H9 (cell line): ENCODE results near the gene C20orf202. TPM values are rescaled to one million over a fixed set of nuclear protein-coding genes. Genes with fewer than 3 reads are reported as not detected.

ENCODE experiments used
- DNase-seq: peaks from one replicate; pipeline ENCODE4 v3.0.0-alpha.2; 2017
- H2AFZ ChIP-seq: one replicate; pipeline ENCODE4 v1.6.1; 2013; ENCODE audit warnings: mild to moderate bottlenecking, low read length, control low read depth, moderate library complexity
- H2AK5ac ChIP-seq: 2 replicates; pipeline ENCODE4 v1.6.1; 2013; ENCODE audit warnings: low read length, control low read depth, mixed read lengths; ENCODE audit not compliant: insufficient read length
- H2BK120ac ChIP-seq: one replicate; pipeline ENCODE4 v1.6.1; 2013; ENCODE audit warnings: low read depth, mild to moderate bottlenecking, low read length, control low read depth, inconsistent platforms; ENCODE audit not compliant: poor library complexity, severe bottlenecking
- H2BK12ac ChIP-seq: 2 replicates; pipeline ENCODE4 v1.6.1; 2013; ENCODE audit warnings: low read length, control low read depth, mixed read lengths, low read depth; ENCODE audit not compliant: insufficient read length
- H2BK15ac ChIP-seq: 2 replicates; pipeline ENCODE4 v1.6.1; 2013; ENCODE audit warnings: low read depth, low read length, control low read depth
- H2BK20ac ChIP-seq: one replicate; pipeline ENCODE4 v1.6.1; 2013; ENCODE audit warnings: low read depth, mild to moderate bottlenecking, low read length, control low read depth, inconsistent platforms; ENCODE audit not compliant: poor library complexity, severe bottlenecking
- H2BK5ac ChIP-seq: 2 replicates; pipeline ENCODE4 v1.6.1; 2013; ENCODE audit warnings: low read length, control low read depth, mixed read lengths; ENCODE audit not compliant: insufficient read length
- H3K14ac ChIP-seq: 2 replicates; pipeline ENCODE4 v1.6.1; 2013; ENCODE audit warnings: low read length, control low read depth; ENCODE audit not compliant: insufficient read depth
- H3K18ac ChIP-seq: 2 replicates; pipeline ENCODE4 v1.6.1; 2013; ENCODE audit warnings: low read depth, mild to moderate bottlenecking, mixed read lengths, low read length, control low read depth; ENCODE audit not compliant: insufficient read length
- H3K23ac ChIP-seq: 2 replicates; pipeline ENCODE4 v1.6.1; 2013; ENCODE audit warnings: low read length, control low read depth, mixed read lengths, low read depth; ENCODE audit not compliant: insufficient read length
- H3K23me2 ChIP-seq: 2 replicates; pipeline ENCODE4 v1.6.1; 2013; ENCODE audit warnings: low read depth, mild to moderate bottlenecking, mixed read lengths, low read length, control low read depth; ENCODE audit not compliant: insufficient read length, poor library complexity, severe bottlenecking
- H3K27ac ChIP-seq: 2 replicates; pipeline ENCODE4 v1.5.1; 2013; ENCODE audit warnings: low read length, control low read depth, mixed read lengths, low read depth; ENCODE audit not compliant: insufficient read length
- H3K27me3 ChIP-seq: 2 replicates; pipeline ENCODE4 v1.6.1; 2013; ENCODE audit warnings: low read length, control low read depth, inconsistent platforms; ENCODE audit not compliant: insufficient read depth
- H3K4ac ChIP-seq: 2 replicates; pipeline ENCODE4 v1.6.1; 2013; ENCODE audit warnings: low read depth, mild to moderate bottlenecking, control low read depth, inconsistent platforms, low read length, moderate library complexity
- H3K4me1 ChIP-seq: 2 replicates; pipeline ENCODE4 v1.6.1; 2013; ENCODE audit warnings: low read length, control low read depth, inconsistent platforms; ENCODE audit not compliant: insufficient read depth
- H3K4me2 ChIP-seq: 2 replicates; pipeline ENCODE4 v1.6.1; 2013; ENCODE audit warnings: low read length, control low read depth, mixed read lengths; ENCODE audit not compliant: insufficient read length, insufficient read depth
- H3K56ac ChIP-seq: 2 replicates; pipeline ENCODE4 v1.6.1; 2013; ENCODE audit warnings: low read depth, mild to moderate bottlenecking, mixed read lengths, low read length, control low read depth; ENCODE audit not compliant: insufficient read length
- H3K79me1 ChIP-seq: 2 replicates; pipeline ENCODE4 v1.6.1; 2013; ENCODE audit warnings: low read depth, mild to moderate bottlenecking, moderate library complexity, low read length, control low read depth, inconsistent platforms; ENCODE audit not compliant: insufficient read depth, poor library complexity, severe bottlenecking
- H3K79me2 ChIP-seq: 2 replicates; pipeline ENCODE4 v1.6.1; 2013; ENCODE audit warnings: low read length, control low read depth, inconsistent platforms; ENCODE audit not compliant: insufficient read depth
- H3K9ac ChIP-seq: 2 replicates; pipeline ENCODE4 v1.6.1; 2013; ENCODE audit warnings: low read length, control low read depth, mixed read lengths; ENCODE audit not compliant: insufficient read length; ENCODE audit errors: extremely low read depth
- H3K9me3 ChIP-seq: one replicate; pipeline ENCODE4 v1.6.1; 2013; ENCODE audit warnings: low read depth, low read length, inconsistent platforms; ENCODE audit not compliant: control insufficient read depth
- H3T11ph ChIP-seq: one replicate; pipeline ENCODE4 v1.6.1; 2013; ENCODE audit warnings: mild to moderate bottlenecking, low read length, control low read depth, inconsistent platforms
- H4K20me1 ChIP-seq: one replicate; pipeline ENCODE4 v1.6.1; 2013; ENCODE audit not compliant: control insufficient read depth, insufficient read length, insufficient read depth
- H4K5ac ChIP-seq: 2 replicates; pipeline ENCODE4 v1.6.1; 2013; ENCODE audit warnings: low read depth, mild to moderate bottlenecking, mixed read lengths, low read length, control low read depth; ENCODE audit not compliant: insufficient read length
- H4K8ac ChIP-seq: replicated peaks from 2 replicates; pipeline ENCODE4 v1.6.1; 2013; ENCODE audit warnings: low read length, control low read depth, mixed read lengths, low read depth; ENCODE audit not compliant: insufficient read length
- H4K91ac ChIP-seq: 2 replicates; pipeline ENCODE4 v1.6.1; 2013; ENCODE audit warnings: low read depth, mild to moderate bottlenecking, moderate library complexity, mixed read lengths, low read length, control low read depth; ENCODE audit not compliant: insufficient read length
- H3K27ac Mint-ChIP-seq, 3 experiments: 2 replicates in 2 of 3; 3 replicates in 1 of 3; pipeline ENCODE4 v1.8.0; 2020 to 2021; ENCODE audit warnings: mixed read lengths in 3 of 3, mild to moderate bottlenecking in 1 of 3, moderate library complexity in 1 of 3
- H3K27me3 Mint-ChIP-seq: 2 replicates; pipeline ENCODE4 v1.8.0; 2021; ENCODE audit warnings: low read depth, mild to moderate bottlenecking, moderate library complexity, mixed read lengths
- H3K36me3 Mint-ChIP-seq, 3 experiments: 2 replicates in 2 of 3; 3 replicates in 1 of 3; pipeline ENCODE4 v1.8.0; 2020 to 2021; ENCODE audit warnings: low read depth in 3 of 3, mixed read lengths in 3 of 3; ENCODE audit not compliant: insufficient read depth in 1 of 3
- H3K4me1 Mint-ChIP-seq, 2 experiments: 2 replicates each; pipeline ENCODE4 v1.8.0; 2020; ENCODE audit warnings: mixed read lengths in 2 of 2
- H3K4me3 Mint-ChIP-seq, 2 experiments: 2 replicates in 1 of 2; 3 replicates in 1 of 2; pipeline ENCODE4 v1.8.0; 2020 to 2021; ENCODE audit warnings: mild to moderate bottlenecking in 2 of 2, mixed read lengths in 2 of 2, moderate library complexity in 1 of 2
- H3K9me3 Mint-ChIP-seq, 2 experiments: 2 replicates in 1 of 2; 3 replicates in 1 of 2; pipeline ENCODE4 v1.8.0; 2020; ENCODE audit warnings: mild to moderate bottlenecking in 2 of 2, mixed read lengths in 2 of 2, moderate library complexity in 1 of 2
- WGBS: extraction: QIAGEN DNeasy Blood & Tissue Kit; methylation state at CpG from one replicate; pipeline ENCODE4 v1.1.7; 2013; ENCODE audit warnings: missing lambda C conversion rate, low lambda C conversion rate, mixed read lengths; ENCODE audit not compliant: insufficient read length; ENCODE audit errors: extremely low coverage; 5-methylcytosine and 5-hydroxymethylcytosine counted together
- total RNA-seq: library from RNA; stranded (reverse); gene quantifications from 2 replicates; pipeline ENCODE4 v1.2.1, GENCODE V29; 2021
- TF ChIP-seq, protein P1 (sequence below): fragments of 200-600 bp; sonication (generic); conservative IDR thresholded peaks from 3 replicates; pipeline ENCODE4 v1.8.0; 2021; ENCODE audit warnings: antibody characterized with exemption, mild to moderate bottlenecking

Gene C20orf202
- total RNA-seq, 1 experiment from 2014 or later = 0.13 TPM

DNA sequence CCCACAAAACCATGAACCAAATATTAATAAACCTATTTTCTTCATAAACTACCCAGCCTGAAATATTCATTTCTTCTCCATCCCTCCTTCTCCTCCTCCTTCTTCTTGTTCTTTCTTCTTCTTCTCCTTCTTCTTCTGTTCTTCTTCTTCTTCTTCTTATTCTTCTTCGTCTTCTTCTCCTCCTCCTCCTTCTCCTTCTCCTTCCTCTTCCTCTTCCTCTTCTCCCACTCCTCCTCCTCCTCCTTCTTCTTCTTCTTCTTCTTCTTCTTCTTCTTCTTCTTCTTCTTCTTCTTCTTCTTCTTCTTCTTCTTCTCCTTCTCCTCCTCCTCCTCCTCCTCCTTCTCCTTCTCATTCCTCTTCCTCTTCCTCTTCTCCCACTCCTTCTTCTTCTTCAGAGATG, 13.4 kb upstream of the C20orf202 start:
- peaks cover 9% of the 10 kb centered on the region; the same call in 1 of the 2 replicates for H3K4me1 ChIP-seq
- H2AFZ ChIP-seq = no peak overlapping the region
- H2AK5ac ChIP-seq = no peak overlapping the region
- H3K23ac ChIP-seq = no peak overlapping the region
- no peak overlapping the region for H2BK120ac ChIP-seq
- H3K27me3 Mint-ChIP-seq = peaks cover 35% of the 10 kb centered on the region
- H3K56ac ChIP-seq = no peak overlapping the region
- no peak overlapping the region for H3K4me2 ChIP-seq
- H3K18ac ChIP-seq = no peak overlapping the region
- H3K27ac ChIP-seq = no peak overlapping the region
- H3K4me1 Mint-ChIP-seq = peaks cover 4 to 16% of the 10 kb centered on the region in 2 experiments
- H2BK5ac ChIP-seq = no peak overlapping the region
- H2BK20ac ChIP-seq = no peak overlapping the region
- no peak overlapping the region for H2BK12ac ChIP-seq
- no peak overlapping the region for H3K14ac ChIP-seq
- no peaks in the 10 kb centered on the region for H4K20me1 ChIP-seq
- no peaks in the 10 kb centered on the region for H3K36me3 Mint-ChIP-seq
- no peak overlapping the region for H3K27ac Mint-ChIP-seq
- no peak overlapping the region for H4K5ac ChIP-seq
- H4K8ac ChIP-seq = no peak overlapping the region
- no peak overlapping the region for H2BK15ac ChIP-seq
- no CpG with 5 or more reads among the region's 1 CpG for WGBS
- no peaks in the 10 kb centered on the region for H3K9me3 ChIP-seq
- H3K23me2 ChIP-seq = no peaks in the 10 kb centered on the region
- H3K4me3 Mint-ChIP-seq = no peak overlapping the region
- no peak for DNase-seq
- no peak overlapping the region for H3T11ph ChIP-seq
- H3K9ac ChIP-seq = no peak overlapping the region
- peaks cover under 1% of the 10 kb centered on the region; the same call in 1 of the 2 replicates for H3K27me3 ChIP-seq
- TF ChIP-seq, protein P1, sequence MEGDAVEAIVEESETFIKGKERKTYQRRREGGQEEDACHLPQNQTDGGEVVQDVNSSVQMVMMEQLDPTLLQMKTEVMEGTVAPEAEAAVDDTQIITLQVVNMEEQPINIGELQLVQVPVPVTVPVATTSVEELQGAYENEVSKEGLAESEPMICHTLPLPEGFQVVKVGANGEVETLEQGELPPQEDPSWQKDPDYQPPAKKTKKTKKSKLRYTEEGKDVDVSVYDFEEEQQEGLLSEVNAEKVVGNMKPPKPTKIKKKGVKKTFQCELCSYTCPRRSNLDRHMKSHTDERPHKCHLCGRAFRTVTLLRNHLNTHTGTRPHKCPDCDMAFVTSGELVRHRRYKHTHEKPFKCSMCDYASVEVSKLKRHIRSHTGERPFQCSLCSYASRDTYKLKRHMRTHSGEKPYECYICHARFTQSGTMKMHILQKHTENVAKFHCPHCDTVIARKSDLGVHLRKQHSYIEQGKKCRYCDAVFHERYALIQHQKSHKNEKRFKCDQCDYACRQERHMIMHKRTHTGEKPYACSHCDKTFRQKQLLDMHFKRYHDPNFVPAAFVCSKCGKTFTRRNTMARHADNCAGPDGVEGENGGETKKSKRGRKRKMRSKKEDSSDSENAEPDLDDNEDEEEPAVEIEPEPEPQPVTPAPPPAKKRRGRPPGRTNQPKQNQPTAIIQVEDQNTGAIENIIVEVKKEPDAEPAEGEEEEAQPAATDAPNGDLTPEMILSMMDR = no peak
- H3K79me1 ChIP-seq = no peaks in the 10 kb centered on the region
- H3K9me3 Mint-ChIP-seq = no peaks in the 10 kb centered on the region
- H3K79me2 ChIP-seq = no peaks in the 10 kb centered on the region
- H3K4ac ChIP-seq = no peak overlapping the region
- H4K91ac ChIP-seq = no peak overlapping the region
